NT2/D1 (cell line): ENCODE data around the gene STAT5B.

Experiments
- DNase-seq: peaks from one replicate; pipeline ENCODE4 v3.0.0-alpha.2; 2011; ENCODE audit warnings: low read depth, low spot score
- H3K27me3 ChIP-seq: 2 replicates; pipeline ENCODE4 v1.6.0; 2011; ENCODE audit warnings: mild to moderate bottlenecking; ENCODE audit not compliant: insufficient read length, insufficient read depth
- H3K36me3 ChIP-seq: 2 replicates; pipeline ENCODE4 v1.6.1; 2011; ENCODE audit warnings: mild to moderate bottlenecking, low read length, mixed read lengths; ENCODE audit not compliant: insufficient read depth, insufficient read length
- H3K4me1 ChIP-seq: 2 replicates; pipeline ENCODE4 v1.5.1; 2011; ENCODE audit not compliant: insufficient read depth, insufficient read length
- H3K4me3 ChIP-seq: 2 replicates; pipeline ENCODE4 v1.5.1; 2011; ENCODE audit warnings: low read depth; ENCODE audit not compliant: insufficient read length
- H3K9ac ChIP-seq: 2 replicates; pipeline ENCODE4 v1.6.0; 2011; ENCODE audit warnings: low read depth; ENCODE audit not compliant: insufficient read length
- H3K9me3 ChIP-seq: 2 replicates; pipeline ENCODE4 v1.5.1; 2011; ENCODE audit warnings: mild to moderate bottlenecking, low read length; ENCODE audit not compliant: insufficient read depth
- SUZ12 ChIP-seq: IDR thresholded peaks from 2 replicates; pipeline ENCODE4 v1.6.1; 2011; ENCODE audit not compliant: insufficient read length, insufficient read depth; ENCODE audit errors: extremely low read depth
- YY1 ChIP-seq: IDR thresholded peaks from 2 replicates; pipeline ENCODE4 v1.6.1; 2011; ENCODE audit not compliant: insufficient read length, insufficient read depth
- ZNF274 ChIP-seq: IDR thresholded peaks from 2 replicates; pipeline ENCODE4 v1.6.1; 2011; ENCODE audit warnings: mild to moderate bottlenecking, low read depth, low read length

Gene STAT5B

DNA sequence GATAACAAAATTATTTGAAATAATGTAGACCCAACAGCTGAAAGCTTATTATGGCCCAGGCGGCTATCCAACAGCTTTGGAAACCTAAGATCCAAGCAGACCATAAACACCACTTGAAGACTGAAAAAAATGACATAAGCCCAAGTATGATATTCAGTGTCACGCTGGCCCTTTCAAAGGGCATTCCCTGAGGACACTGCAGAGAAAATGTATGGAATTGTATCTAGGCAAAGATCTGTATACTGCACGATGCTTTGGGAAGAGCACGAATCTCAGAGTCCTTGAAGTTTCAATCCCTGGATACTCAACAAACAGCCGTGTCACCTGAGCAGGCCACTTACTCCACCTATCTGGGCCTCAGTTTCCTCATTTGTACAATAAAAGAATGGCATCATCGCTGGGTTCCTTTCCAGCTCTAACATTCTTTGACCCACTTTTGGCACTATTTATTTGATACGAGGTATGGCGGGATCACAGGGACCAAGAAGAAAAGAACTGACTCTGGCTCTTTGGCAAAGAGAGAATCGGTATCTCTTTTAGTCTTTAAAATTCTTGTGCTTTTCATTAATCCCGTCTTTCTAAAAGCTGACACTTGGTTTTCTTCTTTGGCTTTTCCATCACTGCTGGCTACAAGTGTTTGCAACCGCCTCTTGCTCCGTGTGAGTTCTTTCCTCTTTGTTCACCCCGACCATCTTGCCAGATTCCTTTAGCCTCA is 1.2 kb downstream of the STAT5B start:
- no peak for DNase-seq
- H3K4me1 ChIP-seq, result peaks cover 3% of the 10 kb centered on the region
- no peaks in the 10 kb centered on the region for H3K36me3 ChIP-seq
- H3K9ac ChIP-seq, result peak overlapping the region; percentile 78
- TF ChIP-seq SUZ12, result no peak
- TF ChIP-seq YY1, result no peak
- TF ChIP-seq ZNF274, result no peak
- peaks cover 25% of the 10 kb centered on the region for H3K27me3 ChIP-seq
- peak overlapping the region; percentile 66 for H3K4me3 ChIP-seq
- H3K9me3 ChIP-seq, result no peaks in the 10 kb centered on the region

DNA sequence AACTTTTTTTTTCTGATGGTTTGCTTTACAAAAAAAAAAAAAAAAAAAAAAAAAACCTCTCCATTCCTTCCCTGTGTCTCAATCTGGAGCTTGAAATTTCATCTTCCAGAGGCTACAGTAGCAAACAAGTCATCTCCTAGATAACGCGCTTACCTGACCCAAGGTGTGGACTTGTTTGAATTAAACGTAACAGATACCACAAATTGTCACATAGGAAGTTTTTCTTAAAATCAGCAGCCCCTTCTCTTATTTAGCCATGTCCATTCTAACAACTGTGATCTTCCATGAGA is 2.0 kb downstream of the STAT5B start:
- TF ChIP-seq YY1 (no peak), SUZ12 (no peak), ZNF274 (no peak)
- no peaks in the 10 kb centered on the region for H3K9me3 ChIP-seq
- H3K36me3 ChIP-seq, result no peaks in the 10 kb centered on the region
- H3K4me3 ChIP-seq, result no peak overlapping the region
- H3K27me3 ChIP-seq, result peaks cover 25% of the 10 kb centered on the region
- peaks cover 3% of the 10 kb centered on the region for H3K4me1 ChIP-seq
- H3K9ac ChIP-seq, result no peak overlapping the region
- DNase-seq, result no peak

DNA sequence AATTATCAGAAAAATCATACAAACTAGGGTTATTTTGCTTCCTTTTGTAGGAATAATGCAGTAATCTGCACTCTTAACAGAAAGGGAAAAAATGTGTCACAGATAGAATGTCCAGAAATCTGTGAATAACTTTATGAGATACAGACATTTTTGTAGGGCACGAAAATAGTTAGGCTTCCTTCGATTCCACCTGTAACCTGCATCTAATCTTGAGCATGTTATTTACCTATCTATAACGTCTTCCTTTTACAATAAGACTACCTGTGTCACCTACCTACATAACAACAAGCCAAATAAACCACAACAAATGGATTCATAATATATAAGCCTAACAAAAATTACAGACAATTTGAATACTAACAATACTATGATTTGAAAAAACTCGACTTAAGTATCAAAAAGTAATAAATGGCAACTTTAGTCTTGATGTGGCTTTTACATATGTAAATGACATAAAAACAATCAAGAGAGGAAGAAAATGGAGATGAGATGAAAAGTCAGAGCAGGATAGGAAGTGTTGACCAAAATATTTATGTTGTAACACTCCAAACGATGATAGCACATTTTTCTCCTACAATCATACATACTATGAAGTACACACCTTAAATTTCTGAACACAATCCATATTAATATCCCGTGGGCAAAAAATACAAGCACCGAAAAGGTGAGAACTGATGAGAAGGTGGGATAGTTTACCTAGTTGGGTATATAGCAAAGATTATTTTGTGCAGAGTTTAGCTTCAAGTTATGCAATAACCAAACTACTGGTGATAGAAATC is 2.5 kb downstream of the STAT5B start:
- Histone ChIP-seq H3K9me3 (no peaks in the 10 kb centered on the region), H3K4me3 (no peak overlapping the region), H3K4me1 (peaks cover 3% of the 10 kb centered on the region), H3K9ac (no peak overlapping the region), H3K27me3 (peaks cover 25% of the 10 kb centered on the region), H3K36me3 (no peaks in the 10 kb centered on the region)
- no peak for DNase-seq
- no peak for TF ChIP-seq YY1
- TF ChIP-seq SUZ12, result no peak
- TF ChIP-seq ZNF274, result no peak

DNA sequence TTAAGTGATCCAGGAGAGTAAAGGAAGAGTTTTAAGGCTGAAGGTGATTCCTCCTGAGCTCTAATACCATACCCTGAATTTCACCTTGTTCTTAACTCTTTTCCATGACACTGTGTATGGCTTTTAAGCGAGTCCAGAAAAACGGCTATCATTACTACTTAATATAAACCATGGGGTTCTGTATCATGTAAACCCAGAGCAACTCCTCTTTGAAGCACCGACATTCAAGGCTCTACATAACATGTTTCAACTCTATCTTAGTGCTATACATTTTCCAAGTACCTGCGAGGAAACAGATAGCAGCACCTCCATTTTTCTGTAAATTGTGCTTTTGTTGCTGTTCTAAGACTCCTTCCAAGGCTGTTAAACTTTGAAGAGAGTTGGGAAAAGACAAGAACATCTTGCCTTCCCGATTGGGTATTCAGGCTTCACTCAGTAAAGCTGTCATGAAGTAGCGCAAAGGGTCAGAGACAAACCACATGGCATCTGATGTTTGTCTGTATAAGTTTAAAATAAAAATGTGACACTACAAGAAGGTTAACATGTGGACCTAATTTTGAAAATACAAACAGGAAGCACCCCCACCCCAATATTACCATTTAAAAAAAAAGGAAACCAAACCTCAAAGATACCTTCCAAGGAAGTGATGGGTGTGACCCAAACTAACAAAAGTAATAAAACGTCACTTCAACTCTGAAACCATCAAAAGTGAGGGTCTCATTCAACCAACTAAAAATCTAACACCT is 3.9 kb downstream of the STAT5B start:
- H3K4me3 ChIP-seq, result no peak overlapping the region

DNA sequence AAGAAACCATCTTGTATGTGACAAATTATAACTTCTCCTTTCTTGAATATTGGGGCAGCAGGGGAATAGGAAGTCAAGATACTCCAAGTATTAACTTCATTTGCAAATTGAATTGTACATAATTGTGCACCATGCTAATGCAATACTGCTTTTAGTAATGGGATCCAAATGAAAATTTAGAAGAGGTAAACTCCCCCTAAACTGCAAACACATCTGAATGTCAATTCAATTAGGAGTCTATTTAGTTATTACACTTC is 4.5 kb downstream of the STAT5B start:
- H3K9ac ChIP-seq, result no peak overlapping the region
- no peak for DNase-seq
- H3K9me3 ChIP-seq, result no peaks in the 10 kb centered on the region
- H3K27me3 ChIP-seq, result peaks cover 18% of the 10 kb centered on the region
- TF ChIP-seq ZNF274, result no peak
- TF ChIP-seq YY1, result no peak
- TF ChIP-seq SUZ12, result no peak
- no peak overlapping the region for H3K4me3 ChIP-seq
- H3K36me3 ChIP-seq, result no peaks in the 10 kb centered on the region
- H3K4me1 ChIP-seq, result peaks cover 3% of the 10 kb centered on the region

More for the DNA sequence above, 3.9 kb downstream of the STAT5B start:
- no peak for DNase-seq
- TF ChIP-seq SUZ12, result no peak
- no peak for TF ChIP-seq ZNF274
- no peak for TF ChIP-seq YY1
- Histone ChIP-seq H3K9ac (no peak overlapping the region), H3K36me3 (no peaks in the 10 kb centered on the region), H3K27me3 (peaks cover 23% of the 10 kb centered on the region), H3K9me3 (no peaks in the 10 kb centered on the region), H3K4me1 (peaks cover 3% of the 10 kb centered on the region)

DNA sequence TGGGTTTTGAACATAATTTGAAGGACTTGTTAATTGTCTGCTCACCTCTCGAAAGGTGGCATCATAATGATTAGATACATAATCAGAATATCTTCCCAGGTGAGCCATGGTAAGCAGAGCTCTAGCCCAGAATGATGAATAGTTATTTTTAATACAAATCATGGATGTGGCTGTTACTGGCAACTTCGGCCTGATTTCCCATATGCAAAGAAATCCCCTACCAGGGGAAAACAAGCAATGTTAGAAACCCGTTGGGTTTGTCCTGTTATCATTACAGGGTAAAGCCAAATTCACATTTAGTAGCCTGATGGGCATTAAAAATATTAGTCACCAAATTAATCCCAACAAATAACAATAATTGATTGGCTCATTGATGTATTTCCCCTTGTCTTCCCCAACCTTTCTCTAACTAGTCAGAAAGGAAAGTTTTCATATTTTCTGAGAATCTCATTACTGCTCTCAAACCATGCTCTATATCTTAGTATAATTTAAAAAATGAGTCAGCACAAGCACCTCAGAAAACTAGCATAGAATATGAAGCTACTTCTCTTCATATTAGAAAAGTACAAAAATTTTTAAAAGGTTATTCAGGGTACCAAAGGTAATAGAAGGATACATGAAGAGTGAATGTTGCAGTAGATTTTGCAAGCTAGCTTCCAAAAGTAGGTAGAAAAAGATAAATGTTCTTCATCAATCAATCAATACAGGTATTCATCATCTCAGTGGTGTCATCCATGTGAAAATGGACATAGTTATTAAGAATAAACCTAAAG is 5.0 kb downstream of the STAT5B start:
- Histone ChIP-seq H3K4me1 (peaks cover 3% of the 10 kb centered on the region), H3K9ac (no peak overlapping the region), H3K27me3 (peaks cover 15% of the 10 kb centered on the region), H3K36me3 (no peaks in the 10 kb centered on the region), H3K4me3 (no peak overlapping the region), H3K9me3 (no peaks in the 10 kb centered on the region)
- DNase-seq, result no peak
- TF ChIP-seq SUZ12, result no peak
- TF ChIP-seq ZNF274, result no peak
- no peak for TF ChIP-seq YY1
